GM23248 (cell line): ENCODE results near the gene MYO5C.

Experiments used
- EZH2 ChIP-seq: fragments of 200-600 bp; sonication (generic); IDR thresholded peaks from 2 replicates; pipeline ENCODE4 v1.6.1; 2018; ENCODE audit warnings: antibody characterized with exemption, mild to moderate bottlenecking; ENCODE audit not compliant: insufficient read depth, poor library complexity, severe bottlenecking
- EZH2phosphoT487 ChIP-seq: fragments of 200-600 bp; sonication (generic); IDR thresholded peaks from 2 replicates; pipeline ENCODE4 v1.6.1; 2018; ENCODE audit warnings: antibody characterized with exemption, moderate library complexity, mild to moderate bottlenecking, low read depth; ENCODE audit not compliant: insufficient read depth

DNA sequence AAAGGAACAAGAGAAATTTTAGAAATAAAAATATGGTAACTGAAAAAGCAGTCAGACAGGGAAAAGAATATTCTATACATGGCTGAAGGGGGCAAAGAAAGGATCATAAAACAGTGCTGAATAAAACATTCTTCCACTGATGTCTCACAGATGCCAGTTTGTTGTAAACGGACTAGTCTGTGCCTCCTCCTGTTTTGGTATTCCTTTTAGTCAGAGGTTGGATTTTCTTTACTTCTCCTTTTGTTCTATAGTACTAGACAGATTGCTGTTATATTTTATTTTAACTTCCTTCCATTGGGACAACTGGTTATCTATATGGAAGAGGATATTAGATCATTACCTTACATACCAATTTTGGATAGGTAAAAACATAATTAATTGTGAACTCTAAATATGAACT is 88.4 kb downstream of the MYO5C start:
- no peak for TF ChIP-seq EZH2
- TF ChIP-seq EZH2phosphoT487 = no peak
